ENCODE data around the gene ENAH.
"Not testable (repeated sequence)": the region's sequence is repeated elsewhere in the genome, so short reads cannot be mapped to it uniquely, and the experiment has no call there.

Gene ENAH

GRCh38 chr1:225678545-225678944 is 25.6 kb upstream of the ENAH start:
- intact Hi-C loops (cut with DNase I), result no loop called here
- DNase-seq, result no peak

- intact Hi-C loops (cut with DNase I), result no loop called here
- DNase-seq, result peak in 27 of 42 donors; percentile 3 to 60 (median 21)
Measured at GRCh38 chr1:225677350-225678124, 24.6 kb upstream of the ENAH start.

GRCh38 chr1:225674381-225674780 is 21.5 kb upstream of the ENAH start:
- intact Hi-C loops (cut with DNase I), result no loop called here

GRCh38 chr1:225670806-225671733 is 18.1 kb upstream of the ENAH start:
- intact Hi-C loops (cut with DNase I), result no loop called here

More at GRCh38 chr1:225674381-225674780, 21.5 kb upstream of the ENAH start:
- DNase-seq, result no peak

GRCh38 chr1:225670356-225670755 is 17.4 kb upstream of the ENAH start:
- intact Hi-C loops (cut with DNase I), result no loop called here
- no peak for DNase-seq

More at GRCh38 chr1:225670806-225671733, 18.1 kb upstream of the ENAH start:
- no peak for DNase-seq

GRCh38 chr1:225668222-225668621 is 15.3 kb upstream of the ENAH start:
- no peak for DNase-seq
- intact Hi-C loops (cut with DNase I), result no loop called here

- DNase-seq, result no peak
- intact Hi-C loops (cut with DNase I), result no loop called here
Measured at GRCh38 chr1:225667362-225667761, 14.4 kb upstream of the ENAH start.

- intact Hi-C loops (cut with DNase I), result no loop called here
- no peak for DNase-seq
Measured at GRCh38 chr1:225666495-225666894, 13.6 kb upstream of the ENAH start.

GRCh38 chr1:225664762-225665161 is 11.8 kb upstream of the ENAH start:
- no peak for DNase-seq
- intact Hi-C loops (cut with DNase I), result no loop called here

GRCh38 chr1:225662155-225662554 is 9.2 kb upstream of the ENAH start:
- DNase-seq, result no peak
- intact Hi-C loops (cut with DNase I), result no loop called here

- intact Hi-C loops (cut with DNase I), result no loop called here
- DNase-seq, result no peak
Measured at GRCh38 chr1:225660544-225660946, 7.6 kb upstream of the ENAH start.

GRCh38 chr1:225658041-225658440 is 5.1 kb upstream of the ENAH start:
- no peak for DNase-seq
- intact Hi-C loops (cut with DNase I), result loop anchor here (5.0 to 10.0 kb wide), 4 partner anchors 103 to 317 kb away; partner anchors contain the start of gene SRP9

GRCh38 chr1:225657462-225657989 is 4.6 kb upstream of the ENAH start:
- intact Hi-C loops (cut with DNase I), result loop anchor here (5.0 to 10.0 kb wide), 4 partner anchors 103 to 317 kb away; partner anchors contain the start of gene SRP9
- peak in 26 of 42 donors; percentile 21 to 86 (median 51) for DNase-seq

GRCh38 chr1:225656259-225656655 is 3.3 kb upstream of the ENAH start:
- intact Hi-C loops (cut with DNase I), result loop anchor here (5.0 to 10.0 kb wide), 4 partner anchors 101 to 319 kb away; partner anchors contain the start of gene SRP9
- DNase-seq, result not testable (repeated sequence)

- intact Hi-C loops (cut with DNase I), result loop anchor here (5.0 to 10.0 kb wide), 4 partner anchors 101 to 319 kb away; partner anchors contain the start of gene SRP9
- peak in 40 of 42 donors; percentile 23 to 91 (median 68) for DNase-seq
Measured at GRCh38 chr1:225655509-225656258, 2.8 kb upstream of the ENAH start.

- no peak for DNase-seq
- intact Hi-C loops (cut with DNase I), result loop anchor here (5.0 to 10.0 kb wide), 4 partner anchors 100 to 320 kb away; partner anchors contain the start of gene SRP9
Measured at GRCh38 chr1:225654688-225655508, 2.0 kb upstream of the ENAH start.

GRCh38 chr1:225654277-225654597 is 1.3 kb upstream of the ENAH start:
- DNase-seq, result no peak
- intact Hi-C loops (cut with DNase I), result loop anchor here (10.0 kb wide), 3 partner anchors 99 to 321 kb away; partner anchors contain the start of gene SRP9

Data from head of caudate nucleus (tissue), 42 donors.